Measurements from ENCODE around the gene MRPS6. TPM values are rescaled to one million over a fixed set of nuclear protein-coding genes. Genes with fewer than 3 reads are reported as not detected.
A peak's percentile ranks its signal among the peaks of the same experiment; 100 is the strongest.

The MRPS6 gene
- total RNA-seq, 1 donor from 2014 or later: 120 TPM

GRCh38 chr21:34131586-34131985, 58.2 kb downstream of the MRPS6 start:
- no peak for DNase-seq (ENCODE audit: low spot score)
- intact Hi-C loops (cut with micrococcal nuclease): loop anchor here (5.0 kb wide), 1 partner anchor 211 kb away; no protein-coding TSS in a partner anchor
- Mint-ChIP-seq H3K36me3 (ENCODE audit: low read depth) (peaks cover 80% of the 10 kb centered on the region), H3K9me3 (peaks cover 3% of the 10 kb centered on the region), H3K4me3 (ENCODE audit: low read depth) (no peak overlapping the region), H3K4me1 (ENCODE audit: low read depth) (peaks cover 63% of the 10 kb centered on the region), H3K27me3 (ENCODE audit: low read depth) (no peaks in the 10 kb centered on the region), H3K27ac (peak overlapping the region; percentile 94)

- no peak for DNase-seq (ENCODE audit: low spot score)
- peak overlapping the region; percentile 94 for H3K27ac Mint-ChIP-seq
- H3K36me3 Mint-ChIP-seq (ENCODE audit: low read depth): peaks cover 85% of the 10 kb centered on the region
- intact Hi-C loops (cut with micrococcal nuclease): loop anchor here (5.0 kb wide), 1 partner anchor 210 kb away; no protein-coding TSS in a partner anchor
- H3K4me1 Mint-ChIP-seq (ENCODE audit: low read depth): peaks cover 65% of the 10 kb centered on the region
- peaks cover 8% of the 10 kb centered on the region for H3K9me3 Mint-ChIP-seq
- no peaks in the 10 kb centered on the region for H3K27me3 Mint-ChIP-seq (ENCODE audit: low read depth)
- no peak overlapping the region for H3K4me3 Mint-ChIP-seq (ENCODE audit: low read depth)
Observed at GRCh38 chr21:34132202-34132601, 58.8 kb downstream of the MRPS6 start.

- Mint-ChIP-seq H3K9me3 (peaks cover 11% of the 10 kb centered on the region), H3K27me3 (ENCODE audit: low read depth) (no peaks in the 10 kb centered on the region), H3K27ac (peak overlapping the region; percentile 94), H3K36me3 (ENCODE audit: low read depth) (peaks cover 83% of the 10 kb centered on the region), H3K4me3 (ENCODE audit: low read depth) (no peak overlapping the region), H3K4me1 (ENCODE audit: low read depth) (peaks cover 61% of the 10 kb centered on the region)
- DNase-seq (ENCODE audit: low spot score): no peak
- intact Hi-C loops (cut with micrococcal nuclease): loop anchor here (5.0 kb wide), 1 partner anchor 209 kb away; no protein-coding TSS in a partner anchor
Observed at GRCh38 chr21:34132926-34133325, 59.5 kb downstream of the MRPS6 start.

DNA sequence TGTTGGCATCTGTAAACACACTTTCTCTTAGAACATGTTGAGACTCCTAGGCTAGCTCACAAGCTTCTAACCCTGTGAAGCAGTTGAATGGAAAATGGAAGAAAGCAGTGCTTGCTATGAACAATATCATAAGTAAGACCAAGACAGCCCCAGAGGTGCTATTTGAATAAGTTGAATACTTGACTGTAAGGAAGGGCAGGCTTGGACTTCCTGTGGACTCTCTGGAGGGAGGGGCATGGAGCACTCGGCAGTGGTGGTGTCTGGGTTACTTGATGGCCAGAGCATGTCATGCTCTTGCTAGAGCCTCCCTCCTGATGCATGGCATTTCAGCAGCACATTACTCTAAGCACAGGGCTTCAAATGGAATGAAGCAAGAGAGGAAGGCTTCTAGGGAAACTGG, 60.0 kb downstream of the MRPS6 start:
- intact Hi-C loops (cut with micrococcal nuclease): loop anchor here (5.0 kb wide), 1 partner anchor 209 kb away; no protein-coding TSS in a partner anchor
- Mint-ChIP-seq H3K27me3 (ENCODE audit: low read depth) (no peaks in the 10 kb centered on the region), H3K36me3 (ENCODE audit: low read depth) (peaks cover 84% of the 10 kb centered on the region), H3K4me3 (ENCODE audit: low read depth) (no peak overlapping the region), H3K27ac (peak overlapping the region; percentile 94), H3K4me1 (ENCODE audit: low read depth) (peaks cover 57% of the 10 kb centered on the region), H3K9me3 (peaks cover 11% of the 10 kb centered on the region)
- DNase-seq (ENCODE audit: low spot score): no peak

GRCh38 chr21:34133802-34134201, 60.4 kb downstream of the MRPS6 start:
- Mint-ChIP-seq H3K4me1 (ENCODE audit: low read depth) (peaks cover 53% of the 10 kb centered on the region), H3K9me3 (peaks cover 11% of the 10 kb centered on the region), H3K27ac (peak overlapping the region; percentile 94), H3K4me3 (ENCODE audit: low read depth) (no peak overlapping the region), H3K27me3 (ENCODE audit: low read depth) (no peaks in the 10 kb centered on the region), H3K36me3 (ENCODE audit: low read depth) (peaks cover 86% of the 10 kb centered on the region)
- DNase-seq (ENCODE audit: low spot score): no peak
- intact Hi-C loops (cut with micrococcal nuclease): loop anchor here (5.0 kb wide), 1 partner anchor 208 kb away; no protein-coding TSS in a partner anchor

DNA sequence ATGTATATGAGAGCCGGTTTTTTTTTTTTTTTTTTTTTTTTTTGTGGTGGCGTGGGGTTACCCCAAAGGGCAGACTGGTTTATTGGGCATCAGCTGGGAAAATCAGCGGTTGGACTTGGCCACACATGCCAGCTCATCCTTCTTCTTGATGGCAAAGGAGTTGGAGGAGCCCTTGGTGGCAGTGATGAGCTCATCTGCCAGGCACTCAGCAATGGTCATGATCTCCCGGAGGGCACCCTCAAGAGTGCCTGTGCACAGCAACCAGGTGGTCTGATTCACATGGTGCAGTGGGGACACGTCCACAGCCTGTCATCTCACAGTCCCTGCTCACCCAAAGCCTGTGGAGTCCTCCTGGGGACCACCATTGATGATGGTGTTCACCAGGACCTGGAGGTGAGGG, 62.0 kb downstream of the MRPS6 start:
- Mint-ChIP-seq H3K4me3 (ENCODE audit: low read depth) (no peak overlapping the region), H3K27ac (no peak overlapping the region), H3K36me3 (ENCODE audit: low read depth) (peaks cover 93% of the 10 kb centered on the region), H3K9me3 (peaks cover 15% of the 10 kb centered on the region), H3K27me3 (ENCODE audit: low read depth) (no peaks in the 10 kb centered on the region), H3K4me1 (ENCODE audit: low read depth) (peaks cover 44% of the 10 kb centered on the region)
- intact Hi-C loops (cut with micrococcal nuclease): no loop called here
- no peak for DNase-seq (ENCODE audit: low spot score)

GRCh38 chr21:34141373-34141772, 68.0 kb downstream of the MRPS6 start:
- intact Hi-C loops (cut with micrococcal nuclease): no loop called here
- Mint-ChIP-seq H3K36me3 (ENCODE audit: low read depth) (peaks cover 92% of the 10 kb centered on the region), H3K4me3 (ENCODE audit: low read depth) (no peak overlapping the region), H3K4me1 (ENCODE audit: low read depth) (peaks cover 14% of the 10 kb centered on the region), H3K27me3 (ENCODE audit: low read depth) (no peaks in the 10 kb centered on the region), H3K9me3 (peaks cover 18% of the 10 kb centered on the region), H3K27ac (no peak overlapping the region)
- no peak for DNase-seq (ENCODE audit: low spot score)

GRCh38 chr21:34143685-34144182, 70.4 kb downstream of the MRPS6 start:
- Mint-ChIP-seq H3K4me1 (ENCODE audit: low read depth) (peaks cover 11% of the 10 kb centered on the region), H3K36me3 (ENCODE audit: low read depth) (peaks cover 77% of the 10 kb centered on the region), H3K4me3 (ENCODE audit: low read depth) (no peak overlapping the region), H3K27ac (no peak overlapping the region), H3K9me3 (peaks cover 9% of the 10 kb centered on the region), H3K27me3 (ENCODE audit: low read depth) (no peaks in the 10 kb centered on the region)
- DNase-seq (ENCODE audit: low spot score): no peak
- intact Hi-C loops (cut with micrococcal nuclease): no loop called here

DNA sequence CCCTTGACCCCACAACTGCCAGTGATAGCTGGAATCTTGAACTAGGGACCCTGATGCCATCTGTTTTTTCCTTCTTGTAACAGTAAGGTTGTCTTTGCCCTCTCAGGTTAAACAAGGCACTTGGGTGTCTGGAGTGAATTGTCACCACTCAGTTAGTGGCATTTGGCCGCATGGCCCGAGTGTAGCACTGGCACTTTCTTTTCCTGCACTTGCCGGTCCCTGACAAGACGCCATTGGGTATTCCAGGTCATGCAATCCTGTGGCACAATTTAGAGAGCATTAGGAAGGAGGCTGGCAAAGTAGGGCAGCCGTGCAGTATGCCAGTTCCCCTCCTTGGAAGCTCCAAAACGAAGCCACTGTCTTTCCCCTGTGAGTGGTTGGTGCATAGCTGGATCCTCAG, 70.8 kb downstream of the MRPS6 start:
- Mint-ChIP-seq H3K4me1 (ENCODE audit: low read depth) (peaks cover 11% of the 10 kb centered on the region), H3K27ac (no peak overlapping the region), H3K36me3 (ENCODE audit: low read depth) (peaks cover 74% of the 10 kb centered on the region), H3K4me3 (ENCODE audit: low read depth) (no peak overlapping the region), H3K27me3 (ENCODE audit: low read depth) (no peaks in the 10 kb centered on the region), H3K9me3 (peaks cover 9% of the 10 kb centered on the region)
- intact Hi-C loops (cut with micrococcal nuclease): no loop called here
- DNase-seq (ENCODE audit: low spot score): no peak

DNA sequence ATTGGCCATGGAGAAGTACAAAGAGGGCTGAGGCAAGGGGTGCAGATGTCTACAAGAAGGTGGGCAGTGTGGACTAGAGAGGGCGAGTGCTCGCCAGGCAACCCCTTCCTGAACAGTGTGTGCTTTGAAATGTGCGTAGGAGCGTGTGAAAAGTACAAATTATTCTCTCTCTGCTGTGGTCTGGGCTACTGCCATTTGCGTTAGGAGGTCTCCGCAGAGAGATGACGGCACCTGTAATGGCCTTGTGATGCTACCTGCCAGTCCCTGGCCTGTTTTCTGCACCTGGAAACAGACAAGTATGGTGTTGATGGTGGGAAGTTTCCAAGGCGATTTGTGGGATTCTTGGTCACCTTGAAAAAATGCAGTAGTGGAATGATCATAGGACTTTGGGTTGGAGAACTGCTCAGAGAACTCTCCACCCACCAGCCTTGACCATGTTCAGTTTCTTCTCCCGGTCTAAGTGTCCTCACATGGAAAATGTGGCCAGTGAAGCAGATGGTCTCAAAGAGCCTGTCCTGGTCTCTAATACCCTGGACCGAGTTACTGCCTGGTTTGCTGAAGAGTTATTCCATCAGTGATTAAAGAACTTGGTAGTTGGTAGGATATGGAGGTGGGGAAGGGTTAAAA, 74.5 kb downstream of the MRPS6 start:
- peaks cover 6% of the 10 kb centered on the region for H3K4me1 Mint-ChIP-seq (ENCODE audit: low read depth)
- peaks cover 10% of the 10 kb centered on the region for H3K9me3 Mint-ChIP-seq
- H3K27ac Mint-ChIP-seq: no peak overlapping the region
- no peak for DNase-seq (ENCODE audit: low spot score)
- intact Hi-C loops (cut with micrococcal nuclease): no loop called here
- H3K36me3 Mint-ChIP-seq (ENCODE audit: low read depth): peaks cover 47% of the 10 kb centered on the region
- no peaks in the 10 kb centered on the region for H3K27me3 Mint-ChIP-seq (ENCODE audit: low read depth)
- H3K4me3 Mint-ChIP-seq (ENCODE audit: low read depth): no peak overlapping the region

DNA sequence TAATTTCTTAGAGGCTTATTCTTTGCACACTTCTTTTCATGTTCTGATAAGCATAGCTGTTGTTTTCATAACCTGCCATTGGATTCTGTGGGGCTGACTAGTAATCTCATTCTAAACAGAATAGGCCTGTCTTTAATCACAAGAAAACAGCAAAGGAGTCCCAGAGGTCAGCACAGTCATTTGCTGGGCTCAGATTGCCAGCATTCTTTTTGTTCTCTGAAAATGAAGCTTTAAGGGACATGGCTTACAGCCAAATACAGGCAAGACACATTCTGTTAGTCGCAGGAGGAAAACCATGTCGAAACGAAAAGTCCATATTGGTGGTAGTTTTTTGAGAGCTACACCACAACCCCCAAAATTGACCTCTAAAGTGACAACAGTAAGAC, 75.0 kb downstream of the MRPS6 start:
- no peak overlapping the region for H3K27ac Mint-ChIP-seq
- H3K36me3 Mint-ChIP-seq (ENCODE audit: low read depth): peaks cover 47% of the 10 kb centered on the region
- intact Hi-C loops (cut with micrococcal nuclease): no loop called here
- no peak overlapping the region for H3K4me3 Mint-ChIP-seq (ENCODE audit: low read depth)
- peaks cover 14% of the 10 kb centered on the region for H3K9me3 Mint-ChIP-seq
- no peak for DNase-seq (ENCODE audit: low spot score)
- H3K27me3 Mint-ChIP-seq (ENCODE audit: low read depth): no peaks in the 10 kb centered on the region
- peaks cover 11% of the 10 kb centered on the region for H3K4me1 Mint-ChIP-seq (ENCODE audit: low read depth)

GRCh38 chr21:34148826-34149558, 75.6 kb downstream of the MRPS6 start:
- Mint-ChIP-seq H3K36me3 (ENCODE audit: low read depth) (peaks cover 43% of the 10 kb centered on the region), H3K9me3 (peaks cover 14% of the 10 kb centered on the region), H3K4me3 (ENCODE audit: low read depth) (no peak overlapping the region), H3K27ac (no peak overlapping the region), H3K27me3 (ENCODE audit: low read depth) (no peaks in the 10 kb centered on the region), H3K4me1 (ENCODE audit: low read depth) (peaks cover 11% of the 10 kb centered on the region)
- intact Hi-C loops (cut with micrococcal nuclease): no loop called here
- no peak for DNase-seq (ENCODE audit: low spot score)

GRCh38 chr21:34152500-34152899, 79.1 kb downstream of the MRPS6 start:
- H3K4me1 Mint-ChIP-seq (ENCODE audit: low read depth): peaks cover 38% of the 10 kb centered on the region
- H3K27me3 Mint-ChIP-seq (ENCODE audit: low read depth): no peaks in the 10 kb centered on the region
- H3K9me3 Mint-ChIP-seq: peaks cover 8% of the 10 kb centered on the region
- H3K4me3 Mint-ChIP-seq (ENCODE audit: low read depth): no peak overlapping the region
- H3K36me3 Mint-ChIP-seq (ENCODE audit: low read depth): peaks cover 28% of the 10 kb centered on the region
- intact Hi-C loops (cut with micrococcal nuclease): no loop called here
- DNase-seq (ENCODE audit: low spot score): no peak
- peak overlapping the region; percentile 47 for H3K27ac Mint-ChIP-seq

All from activated T-helper 2 cell treated with anti-CD3 and anti-CD28 coated beads, Interferon-gamma antibody, Interleukin-2, Interleukin-4, amounts not matched to agents 10 μg/mL and 5 μg/mL and 100 μg/mL, durations not matched to agents 14 hours and 24 hours and 36 hours (primary cell).